Activated CD8-positive, alpha-beta memory T cell treated with anti-CD3 and anti-CD28 coated beads for 1 hour (primary cell): ENCODE results near the gene RTN4RL1.

Experiments
- DNase-seq, 2 donors: peaks; one replicate each; pipeline ENCODE4 v3.0.0-alpha.2; 2020; ENCODE audit warnings: low read depth in 1 of 2; ENCODE audit errors: extremely low read depth in 1 of 2

RTN4RL1 gene

DNA sequence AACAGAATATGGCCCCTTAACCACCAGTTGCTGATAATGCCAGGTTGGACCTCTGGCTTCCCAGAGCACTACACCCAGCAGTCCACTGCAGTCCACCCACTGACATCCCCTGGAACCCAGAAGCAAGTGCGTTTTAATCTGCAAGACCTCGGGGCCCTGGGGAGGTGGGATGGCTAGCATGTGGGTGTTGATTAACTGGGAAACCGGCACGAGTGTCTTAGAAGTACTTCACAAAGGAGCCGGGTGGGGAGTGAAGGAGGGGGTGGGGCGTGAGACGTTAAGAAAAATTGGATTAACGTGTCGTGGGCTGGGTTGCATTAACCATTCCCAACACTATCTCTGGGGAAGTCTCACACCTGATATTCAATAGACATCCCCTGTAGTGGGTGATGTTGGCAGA, 23.7 kb upstream of the RTN4RL1 start:
- no peak for DNase-seq

DNA sequence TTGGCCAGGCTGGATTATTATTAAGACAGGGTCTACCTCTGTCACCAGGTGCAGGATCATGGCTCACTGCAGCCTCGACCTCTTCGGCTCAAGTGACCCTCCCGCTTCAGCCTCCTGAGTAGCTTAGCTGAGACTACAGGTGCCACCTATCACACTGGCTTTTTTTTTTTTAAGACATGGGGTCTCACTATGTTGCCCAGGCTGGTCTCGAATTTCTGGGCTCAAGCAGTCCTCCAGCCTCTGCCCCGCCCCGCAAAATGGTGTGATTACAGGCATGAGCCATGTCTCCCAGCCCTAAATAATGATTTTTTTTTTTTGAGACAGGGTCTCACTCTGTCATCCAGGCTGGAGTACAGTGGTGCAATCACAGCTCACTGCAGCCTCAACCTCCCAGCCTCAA, 22.5 kb upstream of the RTN4RL1 start:
- no peak for DNase-seq

DNA sequence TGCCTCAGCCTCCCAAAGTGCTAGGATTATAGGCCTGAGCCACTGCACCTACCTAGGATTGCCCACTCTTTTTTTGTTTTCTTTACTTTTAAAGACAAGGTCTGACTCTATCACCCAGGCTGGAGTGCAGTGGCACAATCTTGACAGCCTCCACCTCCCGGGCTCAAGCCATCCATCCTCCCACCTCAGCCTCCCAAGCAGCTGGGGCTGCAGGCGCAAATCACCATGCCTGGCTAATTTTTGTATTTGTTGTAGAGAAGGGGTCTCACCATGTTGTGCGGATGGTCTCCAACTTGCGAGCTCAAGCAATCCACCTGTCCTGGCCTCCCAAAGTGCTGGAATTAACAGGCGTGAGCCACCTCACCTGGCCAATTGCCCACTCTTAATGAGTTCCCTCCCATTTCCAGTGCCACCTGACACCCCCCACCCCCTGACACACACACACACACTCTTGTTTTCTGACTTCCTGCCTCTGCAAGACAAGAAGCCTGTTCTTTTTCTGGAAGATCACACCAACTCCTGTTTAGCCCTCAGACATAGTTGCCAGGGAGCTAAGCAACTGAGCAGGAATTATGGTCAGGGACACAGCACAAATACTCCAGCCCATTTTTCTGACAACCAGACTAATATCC, 19.2 kb upstream of the RTN4RL1 start:
- DNase-seq: no peak

DNA sequence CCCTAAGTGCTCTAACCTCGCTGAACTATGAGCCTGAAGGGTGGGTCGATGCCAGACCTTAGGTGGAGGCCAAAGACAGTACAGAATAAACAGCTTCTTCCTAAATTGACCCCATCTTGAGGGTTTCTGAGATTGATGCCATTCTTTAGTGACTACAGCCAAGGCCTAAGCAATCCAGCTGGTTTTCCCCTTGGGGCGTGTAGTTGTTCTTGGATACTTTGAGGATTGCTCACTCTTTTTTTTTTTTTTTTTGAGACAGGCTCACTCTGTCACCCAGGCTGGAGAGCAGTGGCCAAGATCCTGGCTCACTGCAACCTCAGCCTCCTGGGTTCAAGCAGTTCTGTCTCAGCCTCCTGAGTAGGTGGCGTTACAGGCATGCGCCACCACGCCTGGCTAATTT, 18.7 kb upstream of the RTN4RL1 start:
- DNase-seq: no peak

DNA sequence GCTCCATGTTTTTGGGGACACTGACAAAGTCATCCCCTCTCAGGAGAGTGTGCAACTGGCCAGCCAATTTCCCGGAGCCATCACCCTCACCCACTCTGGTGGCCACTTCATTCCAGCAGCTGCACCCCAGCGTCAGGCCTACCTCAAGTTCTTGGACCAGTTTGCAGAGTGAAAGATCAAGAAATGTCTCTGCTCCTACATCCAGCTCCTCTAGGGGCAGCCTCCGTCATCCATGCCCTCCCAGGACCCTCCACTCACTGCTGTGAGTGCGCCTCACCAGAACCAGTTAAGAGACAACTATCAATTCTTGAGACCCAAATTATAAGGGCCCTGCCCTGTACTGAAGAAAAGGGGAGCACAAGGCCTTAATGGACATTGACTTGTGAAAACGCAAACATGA, 17.8 kb upstream of the RTN4RL1 start:
- DNase-seq: no peak

DNA sequence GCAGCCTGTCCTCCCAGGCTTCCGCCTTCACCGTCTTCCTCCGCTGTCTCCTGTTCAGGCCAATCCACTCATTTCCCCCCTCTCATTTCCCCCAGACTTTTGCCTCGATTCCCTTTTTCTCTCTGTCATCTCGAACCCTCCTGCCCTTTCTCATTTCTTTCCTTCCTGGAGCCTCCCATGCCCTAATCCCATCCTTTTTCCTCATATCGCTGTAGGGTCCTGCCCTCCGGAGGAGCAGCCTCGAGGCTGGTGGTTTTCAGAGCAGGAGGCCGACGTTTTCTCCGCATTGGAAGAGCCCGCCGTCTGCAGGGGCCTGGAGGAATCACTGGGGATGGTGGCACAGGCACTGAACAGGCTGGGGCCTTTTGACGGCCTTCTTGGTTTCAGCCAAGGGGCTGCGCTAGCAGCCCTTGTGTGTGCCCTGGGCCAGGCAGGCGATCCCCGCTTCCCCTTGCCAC, 17.3 kb upstream of the RTN4RL1 start:
- DNase-seq: no peak

DNA sequence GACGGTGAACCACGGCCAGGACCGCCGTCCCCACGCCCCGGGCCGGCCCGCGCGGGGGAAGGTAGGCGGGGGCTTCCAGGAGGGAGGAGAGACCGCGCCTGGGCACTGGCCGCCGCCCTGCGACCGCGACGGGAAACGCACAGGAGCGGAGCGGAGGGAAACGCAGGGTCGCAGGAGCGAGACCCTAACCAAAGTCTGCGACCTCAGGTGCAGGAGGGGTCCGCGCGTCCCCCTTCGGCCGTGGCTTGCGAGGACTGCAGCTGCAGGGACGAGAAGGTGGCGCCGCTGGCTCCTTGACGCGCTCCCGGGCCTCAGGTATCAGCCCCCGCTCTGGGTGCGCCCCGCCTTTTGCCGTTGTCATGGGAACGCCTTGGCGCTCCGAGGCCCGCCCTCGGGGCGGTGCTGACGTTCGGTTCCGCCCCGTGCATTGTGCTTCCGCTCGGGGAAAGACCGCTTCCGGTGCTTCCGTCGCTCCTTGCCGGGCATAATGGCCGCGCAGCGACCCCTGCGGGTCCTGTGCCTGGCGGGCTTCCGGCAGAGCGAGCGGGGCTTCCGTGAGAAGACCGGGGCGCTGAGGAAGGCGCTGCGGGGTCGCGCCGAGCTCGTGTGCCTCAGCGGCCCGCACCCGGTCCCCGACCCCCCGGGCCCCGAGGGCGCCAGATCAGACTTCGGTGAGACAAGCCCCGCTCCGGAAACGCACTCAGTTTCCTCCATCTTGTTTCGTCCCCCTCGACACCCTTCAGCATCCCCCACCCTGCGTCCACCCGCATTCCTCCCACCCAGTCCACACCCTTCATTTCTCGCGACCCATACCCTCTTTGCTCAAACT, 16.6 kb upstream of the RTN4RL1 start, which contains the start of gene OVCA2:
Gene OVCA2, plus strand, starts transcription at position 462 of the 829 bp plus-strand sequence. Its CDS starts 26 bp downstream, at position 488.
- DNase-seq: peak; percentile 90 to 98

DNA sequence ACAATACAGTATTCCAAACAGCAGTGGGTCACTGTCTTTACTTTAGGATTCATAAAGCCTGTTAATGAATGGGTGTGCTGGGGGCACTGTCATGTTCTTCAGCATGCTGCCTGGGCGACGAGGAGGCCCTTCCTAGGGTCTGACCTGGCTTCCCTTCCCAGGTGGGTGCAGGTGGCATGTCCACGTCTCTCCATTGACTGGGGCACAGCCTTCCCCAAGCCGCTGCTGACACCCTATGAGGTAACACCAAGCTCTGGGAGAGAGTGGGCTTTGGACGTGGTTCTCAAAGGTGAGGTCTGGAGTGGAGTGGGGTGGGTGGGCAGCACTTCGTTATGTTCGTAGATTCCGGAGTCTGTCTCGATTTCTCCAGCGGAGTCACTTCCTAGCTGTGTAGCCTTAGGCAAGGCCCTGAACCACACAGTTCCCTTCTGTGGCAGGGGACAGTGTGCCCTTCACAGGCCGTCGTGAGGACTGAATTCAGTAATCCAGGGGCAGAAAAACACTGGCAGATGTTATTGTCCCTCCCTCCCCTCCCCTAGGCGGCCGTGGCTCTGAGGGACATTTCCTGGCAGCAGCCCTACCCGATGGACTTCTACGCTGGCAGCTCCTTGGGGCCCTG, 15.9 kb upstream of the RTN4RL1 start:
- DNase-seq: no peak

DNA sequence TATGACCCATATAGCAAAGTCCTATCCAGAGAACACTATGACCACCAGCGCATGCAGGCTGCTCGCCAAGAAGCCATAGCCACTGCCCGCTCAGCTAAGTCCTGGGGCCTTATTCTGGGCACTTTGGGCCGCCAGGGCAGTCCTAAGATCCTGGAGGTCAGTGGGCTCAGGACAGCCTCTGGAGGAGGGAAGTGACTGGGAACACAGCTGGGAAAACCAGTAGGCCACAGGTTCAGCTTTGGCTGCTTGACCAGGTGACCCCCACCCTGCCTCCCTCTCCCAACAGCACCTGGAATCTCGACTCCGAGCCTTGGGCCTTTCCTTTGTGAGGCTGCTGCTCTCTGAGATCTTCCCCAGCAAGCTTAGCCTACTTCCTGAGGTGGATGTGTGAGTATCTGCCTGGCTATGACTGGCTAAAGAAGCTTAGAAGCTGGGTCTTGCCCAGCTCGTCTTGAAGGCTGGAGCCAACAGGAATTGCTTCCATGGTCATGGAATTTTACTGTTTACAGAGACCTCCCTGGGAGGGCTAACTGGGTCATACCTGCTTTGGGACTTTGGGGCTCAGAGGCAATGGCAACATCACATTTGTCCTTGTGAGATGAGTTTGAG, 15.2 kb upstream of the RTN4RL1 start:
- no peak for DNase-seq

DNA sequence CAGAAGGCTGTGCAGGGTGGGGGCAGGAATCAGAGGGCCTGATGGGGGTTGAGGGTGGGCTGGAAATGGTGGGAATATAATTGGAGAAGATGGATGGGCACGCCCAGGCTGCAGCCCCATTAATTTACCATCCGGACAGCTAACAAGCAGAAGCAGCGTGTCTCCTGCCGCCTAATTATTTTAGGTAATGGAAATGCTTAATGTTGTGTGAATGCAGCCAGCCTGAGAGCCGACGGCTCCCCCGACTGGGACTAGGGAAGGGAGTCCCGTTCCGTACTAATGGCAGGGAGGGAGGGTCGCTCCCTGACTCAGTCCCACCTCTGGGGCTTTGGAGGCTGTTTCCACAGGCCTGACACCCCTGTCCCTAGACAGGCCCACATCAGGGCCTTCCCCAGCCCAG, 12.0 kb upstream of the RTN4RL1 start:
- no peak for DNase-seq

DNA sequence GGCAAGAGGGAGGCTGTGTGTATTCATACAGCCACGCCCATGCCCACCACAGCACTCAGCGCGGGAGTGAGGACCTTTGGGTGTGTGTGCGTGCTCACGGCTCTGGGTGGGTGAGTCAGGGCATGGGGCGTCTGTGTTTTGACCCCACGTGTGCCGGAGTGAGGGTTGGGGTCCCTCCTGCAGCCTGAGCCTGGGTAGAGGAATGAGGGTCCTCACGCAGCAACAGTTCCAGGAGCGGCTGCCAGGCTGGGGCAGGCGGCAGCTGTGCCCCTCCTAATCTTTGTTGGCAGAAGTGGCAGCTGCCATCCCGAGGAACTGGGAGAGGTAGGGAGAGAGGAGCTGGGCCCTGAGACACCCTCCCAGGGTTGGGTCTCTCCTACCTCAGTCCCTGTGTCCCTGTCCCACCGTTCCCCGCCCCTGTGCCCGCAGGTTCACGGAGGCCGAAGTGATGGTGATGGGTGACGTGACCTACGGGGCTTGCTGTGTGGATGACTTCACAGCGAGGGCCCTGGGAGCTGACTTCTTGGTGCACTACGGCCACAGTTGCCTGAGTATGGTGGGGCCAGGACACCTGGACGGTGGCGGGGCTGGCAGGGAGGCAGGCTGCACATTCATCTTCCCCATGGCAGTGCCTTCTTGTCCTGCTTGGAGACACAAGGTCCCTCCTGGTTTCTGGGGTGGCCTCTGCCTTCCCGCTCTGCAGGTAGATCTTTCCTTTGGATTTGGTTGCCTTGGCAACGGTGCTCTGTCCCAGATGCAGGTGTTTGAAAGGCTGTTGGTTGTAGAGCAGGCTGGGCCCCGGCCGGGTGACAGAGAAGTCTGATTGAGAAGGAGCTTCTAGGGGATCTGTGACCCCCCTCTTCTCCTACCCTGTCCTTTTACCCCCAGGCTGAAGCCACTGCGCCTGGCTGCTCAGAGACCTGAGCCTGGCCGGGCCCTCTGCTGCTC, 10.7 kb upstream of the RTN4RL1 start:
- DNase-seq: no peak

DNA sequence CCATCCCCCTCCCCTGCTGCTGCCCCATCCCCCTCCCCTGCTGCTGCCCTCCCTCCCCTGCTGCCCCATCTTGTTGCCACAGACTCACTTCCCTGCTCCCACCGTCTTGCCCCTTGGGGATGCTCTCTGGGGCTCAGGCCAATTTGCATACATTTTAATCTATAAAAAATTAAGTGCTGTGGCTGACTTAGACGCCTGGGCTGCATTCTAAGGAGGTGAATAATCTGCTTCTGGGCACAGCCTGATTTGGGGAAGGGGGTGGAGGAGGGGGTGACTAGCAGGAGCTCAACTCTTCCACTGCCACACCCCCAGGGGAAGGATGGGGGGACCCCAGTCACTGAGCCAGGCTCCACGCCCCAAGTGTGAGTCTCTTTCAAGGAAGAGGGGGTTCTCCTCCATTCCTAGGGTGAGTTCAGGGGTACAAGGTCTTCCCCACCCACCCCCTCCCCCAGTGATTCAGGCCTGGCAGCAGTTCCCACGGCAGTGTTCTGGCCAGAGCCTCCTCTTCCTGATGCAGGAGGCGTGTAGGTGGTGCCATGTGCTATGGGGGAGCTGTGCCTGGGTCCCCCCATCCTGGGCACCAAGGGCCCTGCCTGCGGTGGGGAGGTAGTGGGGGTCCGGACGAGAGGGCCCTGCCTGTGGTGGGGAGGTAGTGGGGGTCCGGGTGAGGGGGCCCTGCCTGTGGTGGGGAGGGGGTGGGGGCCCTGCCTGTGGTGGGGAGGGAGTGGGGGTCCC, 9.8 kb upstream of the RTN4RL1 start:
- no peak for DNase-seq

DNA sequence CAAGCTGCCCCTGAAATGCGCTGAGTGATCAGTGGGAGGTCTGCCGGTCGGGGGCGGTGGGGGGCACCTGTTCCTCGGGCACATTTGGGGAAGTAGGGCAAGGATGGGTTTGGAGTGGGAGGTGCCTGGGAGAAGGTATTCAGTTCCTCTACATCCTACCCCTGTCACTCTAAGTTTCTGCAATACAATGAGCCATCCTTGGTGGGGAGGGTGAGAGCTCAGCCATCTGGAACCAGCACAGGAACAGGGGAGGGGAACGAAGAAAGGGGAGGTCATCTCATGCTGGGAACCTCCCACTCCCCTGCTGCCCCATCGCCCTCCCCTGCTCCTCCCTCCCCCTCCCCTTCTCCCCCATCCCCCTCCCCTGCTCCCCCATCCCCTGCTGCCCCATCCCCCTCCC, 9.0 kb upstream of the RTN4RL1 start:
- DNase-seq: no peak

DNA sequence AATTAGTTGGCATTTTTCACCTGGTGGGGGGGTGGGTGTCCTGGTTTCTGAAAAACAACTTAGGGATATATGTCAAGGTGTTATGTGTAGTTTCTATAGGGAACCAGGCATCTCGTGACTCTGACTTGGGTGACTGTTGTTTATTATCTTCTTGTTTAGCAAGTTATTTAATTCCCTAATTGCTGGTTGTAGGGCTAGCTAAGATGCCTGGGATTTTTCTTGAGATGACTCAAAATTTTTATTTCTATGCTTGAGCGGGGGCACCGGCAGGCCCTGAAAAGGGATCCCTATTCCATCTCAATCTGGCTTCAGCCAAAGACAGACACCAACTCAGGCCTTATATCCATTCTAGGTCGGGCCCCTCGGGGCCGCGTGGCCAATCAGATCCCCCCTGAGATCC, 8.0 kb upstream of the RTN4RL1 start:
- DNase-seq: no peak

DNA sequence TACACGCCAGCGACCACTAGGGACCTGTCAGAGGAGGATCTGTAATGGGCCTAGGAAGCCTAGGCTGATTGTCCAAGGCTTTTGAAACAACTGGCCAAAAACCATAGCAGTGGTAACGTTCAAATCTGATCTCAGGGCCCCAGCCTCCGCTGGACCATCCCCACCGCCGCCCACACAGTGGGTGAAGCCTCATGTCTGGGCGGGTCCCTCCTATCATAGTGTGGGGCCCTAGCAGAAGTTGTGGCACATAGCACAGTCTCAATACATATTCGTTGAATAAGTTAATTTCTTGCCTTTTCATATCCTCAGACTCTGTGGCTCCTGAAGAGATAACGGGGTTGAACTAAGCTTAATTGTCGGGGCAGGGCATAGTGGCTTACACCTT, 5.6 kb upstream of the RTN4RL1 start:
- DNase-seq: no peak

DNA sequence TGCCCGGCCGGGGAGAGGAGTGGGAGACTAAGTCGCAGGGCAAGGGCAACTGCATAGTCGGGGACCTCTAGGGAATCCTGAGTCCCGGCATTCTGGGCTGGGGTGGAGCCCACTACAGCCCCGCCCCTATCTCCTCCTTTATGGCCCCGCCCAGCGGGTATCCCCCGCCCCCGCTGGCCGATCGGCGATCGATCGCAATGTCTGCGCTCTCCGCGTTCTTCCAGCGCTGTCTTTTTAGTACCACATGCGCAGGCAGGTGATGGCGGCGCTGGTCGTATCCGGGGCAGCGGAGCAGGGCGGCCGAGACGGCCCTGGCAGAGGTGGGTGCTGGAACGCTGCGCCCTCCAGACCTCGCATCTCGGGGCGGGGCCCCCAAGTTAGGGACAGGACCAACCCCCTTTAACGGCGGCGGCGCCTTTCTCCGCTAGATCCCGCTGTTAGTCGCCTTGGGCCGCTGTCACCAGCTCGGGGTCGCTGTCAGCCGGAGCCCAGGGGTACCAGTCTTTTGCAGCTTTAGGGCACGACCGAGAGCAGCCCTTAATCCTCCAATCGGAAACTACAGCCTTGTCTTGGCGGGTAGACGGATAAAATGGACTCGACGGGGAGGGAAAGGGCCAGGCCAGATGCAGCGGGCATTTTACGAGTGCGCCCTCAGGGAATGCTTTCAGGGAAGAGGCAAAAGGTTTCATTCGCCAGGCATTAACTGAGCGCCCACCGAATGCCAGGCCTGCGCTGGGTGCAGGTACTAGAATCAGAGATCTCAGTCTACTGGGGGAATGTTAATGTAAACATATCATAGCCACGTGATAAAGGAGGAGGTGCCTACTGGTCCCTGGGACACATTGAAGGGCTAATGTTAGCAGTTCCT, 5.0 kb upstream of the RTN4RL1 start, which contains the start of gene DPH1:
Gene DPH1, plus strand, starts transcription at position 243 of the 868 bp plus-strand sequence. Its CDS starts 17 bp downstream, at position 260.
- DNase-seq: peak in 1 of 2 donors; percentile 77

DNA sequence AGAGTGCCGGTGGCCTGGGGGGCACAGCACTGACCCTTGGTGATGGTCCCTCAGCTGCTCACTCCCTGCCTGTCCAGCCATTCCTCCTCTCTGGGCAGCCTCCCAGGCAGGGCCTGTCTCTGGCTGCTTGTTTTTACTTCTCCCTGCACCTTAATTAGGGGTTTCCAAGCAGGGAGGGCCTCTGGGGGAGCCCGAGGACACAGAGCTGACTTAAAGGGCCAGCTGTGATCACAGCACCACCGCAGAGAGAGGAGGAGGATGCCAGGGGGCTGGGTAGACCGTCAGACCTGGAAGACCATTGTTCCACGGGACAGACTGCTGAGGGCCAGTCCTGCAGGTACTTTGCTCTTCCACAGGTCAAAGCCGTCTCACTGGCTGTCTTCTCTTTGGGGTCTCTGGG, 3.6 kb upstream of the RTN4RL1 start:
- no peak for DNase-seq

DNA sequence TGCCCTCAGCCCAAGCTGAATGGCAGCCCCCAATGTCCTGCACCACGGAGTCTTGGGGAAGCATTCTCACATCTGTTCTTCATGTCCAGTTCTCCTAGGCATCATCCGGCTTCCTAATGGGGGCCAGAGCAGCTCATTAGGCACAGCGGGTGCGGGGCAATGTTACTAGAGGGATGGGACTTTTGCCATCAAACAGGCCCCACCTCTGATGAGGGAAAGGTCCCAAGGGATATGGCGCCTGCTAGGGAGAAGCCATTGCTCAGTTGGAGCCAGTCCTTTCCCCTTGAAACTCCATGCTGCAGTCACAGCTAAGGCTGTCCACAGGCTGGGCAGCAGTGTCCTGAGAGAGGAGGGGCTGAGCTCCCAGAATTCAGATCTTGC, 3.1 kb upstream of the RTN4RL1 start:
- no peak for DNase-seq
